Measurements from ENCODE around the gene GOLGA8N.

GRCh38 chr15:32641517-32642059 is 48.3 kb downstream of the GOLGA8N start, which contains the start of gene SCG5:
- TF ChIP-seq POLR2A (IDR thresholded peaks at IDR 0.05; ENCODE audit: low read depth), result no peak
- no peak for TF ChIP-seq CTCF (IDR thresholded peaks at IDR 0.05)
- TF ChIP-seq POLR2AphosphoS5 (IDR thresholded peaks at IDR 0.05), result no peak

All from esophagus muscularis mucosa (tissue), 3 donors.